CD4-positive, alpha-beta T cell treated with Interleukin-4 for 1 hour (primary cell): Measurements from ENCODE around the gene PHF21A.
A peak's percentile ranks its signal among the peaks of the same experiment; 100 is the strongest.

Source experiments
- DNase-seq, 2 donors: peaks; one replicate each; pipeline ENCODE4 v3.0.0-alpha.2; 2020 to 2022

The PHF21A gene

DNA sequence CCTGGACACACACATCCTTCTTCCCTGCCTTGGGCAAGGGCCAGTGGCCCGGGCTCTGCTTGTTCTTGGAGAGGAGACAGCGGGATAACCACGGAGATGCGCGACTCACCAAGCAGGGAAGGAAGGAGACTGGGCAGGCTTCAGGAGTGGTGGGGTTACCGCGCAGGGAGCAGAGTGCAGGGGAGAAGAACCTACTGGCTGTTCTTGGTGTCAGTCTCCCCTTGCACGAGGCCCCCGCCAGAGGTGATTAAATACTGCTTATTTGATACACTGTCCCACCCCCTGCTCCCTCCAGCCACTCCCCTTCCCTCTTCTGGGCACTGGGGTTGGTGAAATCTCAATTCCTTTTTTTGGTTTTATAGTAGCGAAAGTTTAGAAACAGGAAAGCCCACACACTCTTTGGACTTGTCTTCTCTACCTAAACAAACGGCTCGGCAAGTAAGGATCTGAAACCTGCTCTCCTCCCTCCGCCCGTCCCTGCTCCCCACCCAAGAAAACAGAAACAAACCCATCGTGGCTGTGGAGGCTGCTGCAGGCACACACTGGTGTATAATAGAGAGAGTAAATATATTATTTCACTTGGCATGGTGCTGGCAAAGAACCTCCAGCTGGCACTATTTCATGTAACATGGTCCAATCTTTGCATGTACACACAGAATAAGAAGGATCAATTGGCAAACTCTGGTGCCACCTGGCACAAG is 188.0 kb downstream of the PHF21A start:
- peak; percentile 11 to 68 for DNase-seq

DNA sequence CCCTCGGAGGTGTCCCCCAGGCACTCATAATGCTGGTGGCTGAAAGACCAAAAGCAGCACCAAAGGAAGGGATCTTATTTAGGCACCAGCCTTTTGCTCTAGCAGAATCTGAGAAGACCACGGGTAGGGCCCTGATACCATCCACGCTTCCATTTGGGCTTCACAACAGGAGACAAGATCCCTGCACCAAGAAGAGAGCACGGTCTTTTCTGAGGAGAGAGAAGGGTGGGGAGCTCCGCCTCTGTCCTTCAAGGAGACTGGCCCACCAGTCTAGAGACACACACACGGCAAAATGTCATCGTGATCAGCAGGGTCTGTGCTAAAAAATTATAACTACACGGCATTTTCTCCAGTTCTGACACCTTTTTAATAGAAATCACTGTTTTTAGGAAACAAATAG is 189.0 kb downstream of the PHF21A start:
- no peak for DNase-seq

DNA sequence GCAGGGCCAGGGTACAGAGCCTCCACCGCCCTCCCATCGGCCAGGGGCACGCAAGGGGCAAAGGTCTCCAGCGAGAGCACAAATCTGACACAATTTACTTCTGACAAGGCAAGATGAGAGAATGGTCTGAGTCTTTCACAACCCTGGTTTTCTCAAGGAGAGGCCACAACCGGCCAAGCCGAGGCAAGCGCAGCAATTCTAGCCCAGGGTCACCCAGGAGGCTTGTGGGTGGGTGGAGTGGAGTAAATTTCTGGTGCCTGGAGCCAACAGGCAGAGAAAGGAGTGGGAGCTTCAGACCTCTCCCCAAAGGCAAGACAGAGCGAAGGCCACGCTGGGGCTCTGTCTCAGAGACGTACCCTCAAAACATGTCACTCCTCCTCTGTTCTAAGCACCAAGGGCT is 189.5 kb downstream of the PHF21A start:
- no peak for DNase-seq

DNA sequence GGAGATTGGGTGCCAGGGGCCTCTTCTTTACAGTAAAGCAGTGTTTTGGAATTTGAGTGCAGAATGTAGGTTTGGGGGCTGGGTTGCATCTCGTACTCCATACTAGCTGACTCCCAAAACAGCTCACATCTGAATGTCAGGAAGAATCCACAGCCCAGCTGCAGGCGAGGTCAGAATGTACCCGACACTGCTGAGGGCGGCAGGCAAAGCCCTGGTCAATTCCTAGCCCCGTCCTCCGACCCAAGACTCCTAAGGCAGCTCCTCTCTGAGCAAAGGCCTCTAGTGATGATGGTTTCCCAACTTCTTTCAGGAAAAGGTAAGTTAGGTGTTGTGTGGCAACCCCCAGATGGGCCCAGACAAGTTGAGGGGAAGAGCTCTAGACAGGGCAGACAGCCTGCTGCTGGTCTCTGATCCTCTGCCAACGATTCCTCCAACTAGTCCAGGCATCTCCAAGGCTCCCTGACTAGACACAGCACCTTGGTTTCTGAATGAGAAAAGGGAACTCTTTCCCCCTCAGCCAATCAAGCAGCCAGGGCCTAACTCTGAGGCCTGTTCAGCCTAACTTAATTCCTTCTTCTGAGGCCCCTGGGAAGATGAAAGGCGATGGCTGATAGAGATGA is 190.2 kb downstream of the PHF21A start:
- DNase-seq, result no peak

DNA sequence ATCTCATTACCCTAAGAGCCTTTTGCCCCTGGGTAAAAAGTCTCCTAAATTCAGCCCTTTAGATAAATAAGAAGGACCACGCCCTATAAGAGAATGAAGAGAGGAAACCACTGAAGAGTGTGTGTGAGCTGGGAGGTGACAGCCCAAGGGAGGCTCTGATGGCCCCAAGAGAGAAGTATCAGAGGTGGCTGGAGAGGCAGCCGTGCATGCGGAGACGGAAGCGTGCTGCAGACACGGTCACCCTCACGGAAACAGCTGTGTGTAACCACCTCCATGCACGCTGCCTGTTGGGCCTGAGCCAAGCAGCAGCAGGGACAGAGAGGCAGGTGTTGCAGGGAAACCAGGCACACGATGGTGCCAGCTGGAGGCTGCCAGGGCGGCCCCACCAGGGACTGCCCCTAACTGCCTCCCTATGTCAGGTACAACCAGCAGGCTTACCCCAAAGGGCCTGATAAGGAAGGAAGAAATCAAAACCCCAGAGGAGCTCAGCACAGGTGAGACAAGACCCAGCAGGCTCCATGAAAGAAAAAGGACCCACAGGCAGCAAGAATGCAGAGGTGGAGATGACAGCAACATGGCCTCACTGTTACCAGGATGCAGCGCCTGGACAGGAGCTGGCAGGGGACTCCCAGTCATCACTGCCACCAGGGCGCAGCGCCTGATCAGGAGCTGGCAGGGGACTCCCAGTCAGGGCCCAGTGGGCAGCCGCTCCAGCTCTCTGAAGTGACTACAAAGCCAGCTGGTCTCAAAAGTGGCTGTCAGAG is 191.0 kb downstream of the PHF21A start:
- DNase-seq, result peak; percentile 59 to 86

DNA sequence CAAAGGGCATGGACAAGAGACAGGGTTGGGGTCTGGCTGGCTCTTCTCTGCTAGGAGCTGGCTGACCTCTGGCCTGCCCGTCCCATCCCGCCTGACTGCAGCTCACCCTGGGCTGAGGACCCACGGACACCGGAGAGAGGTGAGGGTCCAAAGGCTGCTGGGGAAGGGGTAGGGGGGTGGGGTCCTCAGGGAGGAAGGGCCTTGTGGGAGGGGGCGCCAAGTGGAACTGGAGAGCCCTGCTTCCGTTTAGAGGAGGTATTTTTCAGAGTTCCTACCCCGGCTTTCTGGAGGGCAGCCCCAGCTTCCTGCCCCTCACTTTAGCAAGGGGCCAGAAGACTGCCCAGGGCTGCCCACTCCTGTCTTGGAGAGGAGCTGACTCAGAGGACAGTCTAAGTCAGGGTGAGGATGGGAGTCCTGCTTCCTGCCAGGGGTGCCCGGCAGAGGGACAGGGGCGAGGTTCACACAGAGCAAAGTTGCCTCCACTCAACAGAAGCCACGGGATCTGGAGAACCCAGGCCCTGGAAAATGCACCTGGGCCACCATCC is 191.7 kb downstream of the PHF21A start:
- DNase-seq, result no peak

DNA sequence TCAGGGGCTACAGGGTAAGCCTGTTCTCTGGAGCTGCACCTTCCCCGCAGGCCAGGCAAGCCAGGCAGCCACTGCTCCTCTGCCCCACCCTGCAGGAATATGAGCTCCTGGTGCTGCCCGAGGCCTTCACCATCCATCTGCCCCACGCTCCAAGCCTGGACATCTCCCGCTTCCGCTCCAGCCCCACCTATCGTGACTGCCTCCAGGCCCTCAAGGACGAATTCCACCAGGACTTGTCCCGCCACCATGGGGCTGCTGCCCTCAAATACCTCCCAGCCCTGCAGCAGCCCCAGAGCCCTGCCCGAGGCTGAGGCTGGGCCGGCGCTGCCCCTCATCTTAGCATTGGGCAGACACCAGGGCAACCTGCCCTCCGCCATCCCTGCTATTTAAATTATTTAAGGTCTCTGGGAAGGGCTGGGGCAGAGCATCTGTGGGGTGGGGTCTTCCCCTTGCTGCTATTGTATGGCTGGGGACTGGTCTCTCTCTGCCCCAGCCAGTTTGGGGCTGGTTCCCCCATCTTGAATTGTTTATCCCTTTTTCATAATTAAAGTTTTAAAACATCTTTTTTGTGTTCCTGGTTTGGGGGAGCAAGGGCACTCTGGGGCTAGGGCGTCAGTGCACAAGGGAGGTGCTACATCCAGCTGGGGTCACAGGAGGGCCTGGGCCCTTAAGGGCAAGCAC is 192.6 kb downstream of the PHF21A start:
- no peak for DNase-seq

DNA sequence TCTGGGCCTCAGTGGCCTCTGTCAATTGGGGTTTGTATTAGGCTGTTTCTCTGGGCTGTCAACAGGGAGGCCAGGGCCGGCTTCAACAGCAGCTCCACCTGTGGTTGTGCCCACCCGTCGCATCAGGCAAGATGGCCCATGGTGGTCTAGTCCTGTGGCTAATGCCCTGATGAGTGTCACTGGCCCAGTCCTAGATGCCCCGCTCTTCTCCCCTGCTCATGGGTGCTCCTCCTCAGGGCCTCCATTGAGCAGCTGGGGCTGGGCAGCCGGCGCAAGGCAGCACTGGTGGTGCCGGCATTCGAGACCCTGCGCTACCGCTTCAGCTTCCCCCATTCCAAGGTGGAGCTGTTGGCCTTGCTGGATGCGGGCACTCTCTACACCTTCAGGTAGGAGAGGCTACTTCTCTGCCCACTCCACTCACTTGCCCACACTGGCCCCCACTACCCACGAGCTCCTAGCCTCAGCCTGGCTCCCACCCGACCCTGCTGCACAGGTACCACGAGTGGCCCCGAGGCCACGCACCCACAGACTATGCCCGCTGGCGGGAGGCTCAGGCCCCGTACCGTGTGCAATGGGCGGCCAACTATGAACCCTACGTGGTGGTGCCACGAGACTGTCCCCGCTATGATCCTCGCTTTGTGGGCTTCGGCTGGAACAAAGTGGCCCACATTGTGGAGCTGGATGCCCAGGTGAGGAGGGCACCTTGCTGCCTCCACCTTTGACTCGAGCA is 193.4 kb downstream of the PHF21A start:
- DNase-seq, result no peak

DNA sequence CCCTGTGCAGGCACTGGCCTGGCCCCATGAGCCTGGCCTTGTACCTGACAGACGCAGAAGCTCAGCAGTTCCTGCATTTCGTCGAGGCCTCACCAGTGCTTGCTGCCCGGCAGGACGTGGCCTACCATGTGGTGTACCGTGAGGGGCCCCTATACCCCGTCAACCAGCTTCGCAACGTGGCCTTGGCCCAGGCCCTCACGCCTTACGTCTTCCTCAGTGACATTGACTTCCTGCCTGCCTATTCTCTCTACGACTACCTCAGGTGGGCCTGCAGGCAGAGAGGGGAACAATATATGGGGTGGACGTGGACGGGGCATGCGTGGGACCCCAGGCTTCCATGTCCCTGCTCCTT is 193.9 kb downstream of the PHF21A start:
- no peak for DNase-seq

DNA sequence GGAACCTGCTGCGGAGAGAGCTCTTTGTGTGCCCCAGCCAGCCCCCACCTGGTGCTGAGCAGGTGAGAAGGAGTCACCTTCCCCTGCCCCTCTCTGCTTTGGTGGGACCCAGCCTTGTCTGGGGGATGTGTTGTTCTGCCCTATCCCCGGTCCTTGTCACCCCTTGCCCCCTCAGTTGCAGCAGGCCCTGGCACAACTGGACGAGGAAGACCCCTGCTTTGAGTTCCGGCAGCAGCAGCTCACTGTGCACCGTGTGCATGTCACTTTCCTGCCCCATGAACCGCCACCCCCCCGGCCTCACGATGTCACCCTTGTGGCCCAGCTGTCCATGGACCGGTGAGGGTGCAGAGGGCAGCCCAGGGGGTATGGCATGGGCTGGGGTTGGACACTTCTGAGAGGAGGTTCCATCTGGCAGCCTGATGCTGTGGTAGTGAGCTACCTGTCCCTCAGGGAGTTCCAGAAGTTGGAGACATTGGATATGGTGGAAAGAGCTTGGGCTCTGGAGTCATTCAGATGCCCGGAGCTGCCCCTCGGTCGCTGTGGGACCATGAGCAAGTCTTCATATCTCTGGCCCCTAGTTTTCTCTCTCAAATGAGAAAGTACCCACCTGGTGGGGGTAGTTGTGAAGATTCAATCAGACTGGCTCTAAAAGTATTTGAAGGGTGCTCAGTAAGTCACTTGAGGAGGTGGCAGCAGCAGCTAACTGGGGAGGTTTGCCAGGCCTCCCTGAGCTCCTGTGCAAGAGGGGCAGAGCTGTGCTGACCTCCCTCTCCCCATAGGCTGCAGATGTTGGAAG is 194.5 kb downstream of the PHF21A start:
- DNase-seq, result no peak

DNA sequence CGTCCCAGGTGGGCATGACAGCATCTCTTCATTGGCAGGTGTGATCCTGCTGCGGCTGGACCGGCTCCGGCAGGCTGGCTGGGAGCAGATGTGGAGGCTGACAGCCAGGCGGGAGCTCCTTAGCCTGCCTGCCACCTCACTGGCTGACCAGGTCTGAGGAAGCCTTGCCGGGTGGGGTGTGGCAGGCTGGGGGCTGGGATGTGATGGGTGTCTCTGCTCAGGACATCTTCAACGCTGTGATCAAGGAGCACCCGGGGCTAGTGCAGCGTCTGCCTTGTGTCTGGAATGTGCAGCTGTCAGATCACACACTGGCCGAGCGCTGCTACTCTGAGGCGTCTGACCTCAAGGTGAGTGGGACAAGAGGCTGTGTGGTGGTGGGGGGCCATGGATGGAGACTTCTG is 195.3 kb downstream of the PHF21A start:
- no peak for DNase-seq

DNA sequence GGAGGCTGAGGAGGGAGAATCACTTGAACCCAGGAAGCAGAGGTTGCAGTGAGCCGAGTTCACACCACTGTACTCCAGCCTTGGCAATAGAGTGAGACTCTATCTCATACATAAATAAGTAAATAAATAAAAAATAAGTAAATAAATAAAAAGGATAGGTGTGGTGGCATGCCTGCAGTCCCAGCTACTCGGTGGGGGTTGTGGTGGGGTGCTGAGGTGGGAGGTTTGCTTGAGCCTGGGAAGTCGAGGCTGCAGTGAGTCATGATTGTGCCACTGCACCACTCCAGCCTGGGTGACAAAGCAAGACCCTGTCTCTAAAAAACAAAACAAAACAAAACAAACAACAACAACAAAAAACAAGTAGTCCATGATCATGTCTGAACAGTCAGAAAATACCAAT is 195.7 kb downstream of the PHF21A start:
- no peak for DNase-seq

DNA sequence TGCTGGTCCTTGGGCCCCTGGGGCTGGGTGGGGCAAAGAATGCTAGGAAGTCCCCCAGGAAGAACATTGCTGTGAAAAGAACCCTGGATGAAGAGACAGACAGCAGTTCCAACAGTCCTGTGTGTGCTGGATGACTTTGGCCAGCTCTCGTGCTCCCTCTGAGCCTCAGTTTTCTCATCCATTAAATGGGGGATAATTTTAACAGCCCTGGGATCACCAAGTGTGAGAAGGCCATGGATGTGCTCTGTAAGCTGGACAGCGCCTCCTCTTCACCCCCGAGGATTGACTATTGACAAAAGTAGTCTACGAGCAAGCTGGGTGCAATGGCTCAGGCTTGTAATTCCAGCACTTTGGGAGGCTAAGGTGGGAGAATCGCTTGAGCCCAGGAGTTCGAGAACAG is 196.3 kb downstream of the PHF21A start:
- DNase-seq, result no peak

DNA sequence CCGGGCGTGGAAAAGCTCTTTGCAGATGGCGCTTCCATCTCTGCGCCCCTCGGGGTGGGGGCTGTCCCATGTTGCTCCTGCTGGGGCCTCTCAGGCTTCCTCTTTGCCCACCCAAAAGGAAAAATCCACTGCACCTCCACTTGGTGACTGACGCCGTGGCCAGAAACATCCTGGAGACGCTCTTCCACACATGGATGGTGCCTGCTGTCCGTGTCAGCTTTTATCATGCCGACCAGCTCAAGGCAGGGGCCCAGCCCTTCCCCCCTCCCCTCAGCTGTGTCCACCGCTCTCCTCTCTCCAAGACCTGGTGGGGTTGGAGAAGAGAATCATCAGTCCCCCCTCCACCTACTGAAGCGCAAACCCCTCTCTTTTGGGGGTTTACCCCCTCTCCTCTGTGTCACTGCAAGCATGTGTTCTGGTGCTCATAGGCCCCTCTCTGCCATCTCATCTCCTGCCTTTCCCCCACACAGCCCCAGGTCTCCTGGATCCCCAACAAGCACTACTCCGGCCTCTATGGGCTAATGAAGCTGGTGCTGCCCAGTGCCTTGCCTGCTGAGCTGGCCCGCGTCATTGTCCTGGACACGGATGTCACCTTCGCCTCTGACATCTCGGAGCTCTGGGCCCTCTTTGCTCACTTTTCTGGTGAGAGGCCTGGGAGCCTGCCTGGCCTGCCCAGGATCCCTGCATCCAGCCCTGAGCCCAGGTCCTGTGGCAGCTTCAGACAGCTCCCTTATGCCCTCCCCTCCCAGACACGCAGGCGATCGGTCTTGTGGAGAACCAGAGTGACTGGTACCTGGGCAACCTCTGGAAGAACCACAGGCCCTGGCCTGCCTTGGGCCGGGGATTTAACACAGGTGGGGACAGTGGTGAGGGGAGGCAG is 197.0 kb downstream of the PHF21A start:
- DNase-seq, result no peak

DNA sequence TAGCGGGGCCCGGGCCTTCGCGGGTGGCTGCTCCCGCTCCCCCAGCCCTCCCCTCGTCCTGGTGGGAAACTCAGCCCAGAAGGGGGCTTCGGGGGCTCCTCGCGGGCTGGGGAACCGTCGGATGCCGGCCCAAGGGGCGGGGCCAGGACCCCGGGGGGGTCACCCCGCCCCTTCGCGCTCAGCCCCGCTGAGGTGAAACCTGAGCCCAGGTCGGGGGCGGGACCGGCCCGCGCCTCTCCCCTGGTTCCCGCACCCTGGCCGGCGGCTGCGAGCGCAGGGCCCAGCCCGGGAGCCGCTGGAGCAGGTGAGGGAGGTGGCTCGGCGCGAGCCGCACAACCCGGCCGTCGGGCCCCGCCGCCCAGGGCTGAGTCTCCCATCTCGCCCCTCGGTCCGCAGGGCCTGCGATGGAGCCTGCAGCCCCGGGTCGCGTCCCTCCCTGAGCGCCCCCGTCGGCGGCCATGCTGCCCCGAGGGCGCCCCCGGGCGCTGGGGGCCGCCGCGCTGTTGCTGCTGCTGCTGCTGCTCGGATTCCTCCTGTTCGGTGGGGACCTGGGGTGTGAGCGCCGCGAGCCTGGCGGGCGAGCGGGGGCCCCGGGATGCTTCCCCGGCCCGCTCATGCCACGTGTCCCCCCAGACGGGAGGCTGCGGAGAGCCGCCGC is 198.7 kb downstream of the PHF21A start, which contains the start of gene LARGE2:
Gene LARGE2 (plus strand): TSS at position 232 of the 658 bp plus-strand sequence. CDS start 227 bp downstream, at position 459.
- DNase-seq, result peak in 1 of 2 donors; percentile 28

DNA sequence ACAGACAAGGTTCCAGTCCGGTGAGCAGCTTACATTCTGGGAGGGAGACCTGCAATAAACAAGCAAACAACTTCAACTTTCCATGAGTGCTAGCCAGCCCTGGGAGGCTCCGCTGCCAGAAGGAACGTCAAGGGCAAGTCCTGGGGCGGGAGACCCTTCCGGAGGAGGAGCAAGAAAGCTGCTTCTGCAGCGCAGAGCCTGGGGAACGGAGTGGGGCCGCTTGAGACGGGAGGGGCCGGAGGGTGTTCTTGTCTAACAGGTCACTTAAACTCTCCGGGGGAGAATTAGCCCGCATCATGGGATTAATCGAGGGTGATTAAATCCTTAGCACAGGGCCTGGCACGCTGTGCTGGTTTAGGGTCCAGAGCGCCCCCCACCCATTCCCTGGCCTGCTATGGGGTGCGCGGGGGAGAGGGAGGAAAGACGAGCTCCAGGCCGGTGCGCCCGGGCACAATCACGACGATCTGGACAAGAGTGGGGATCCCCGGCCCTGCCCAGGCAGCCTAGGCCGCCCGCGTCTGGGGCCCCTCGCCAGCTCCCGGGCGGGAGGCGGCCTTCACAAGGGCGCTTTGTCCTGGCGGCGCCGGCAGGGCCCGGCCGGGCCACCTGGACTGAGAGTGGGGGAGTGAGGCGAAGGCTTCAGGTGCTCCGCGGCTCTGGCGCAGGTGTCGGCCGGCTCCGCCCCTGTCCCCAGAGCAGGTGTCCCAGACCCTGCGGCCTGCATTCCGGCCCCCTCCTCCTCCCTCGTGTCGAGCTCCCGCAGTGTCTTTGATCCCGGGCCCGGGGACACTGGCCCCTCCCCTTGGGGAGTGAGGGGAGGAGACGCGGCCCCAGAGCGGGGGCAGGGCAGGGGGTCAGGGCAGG is 199.5 kb downstream of the PHF21A start:
- DNase-seq, result no peak

DNA sequence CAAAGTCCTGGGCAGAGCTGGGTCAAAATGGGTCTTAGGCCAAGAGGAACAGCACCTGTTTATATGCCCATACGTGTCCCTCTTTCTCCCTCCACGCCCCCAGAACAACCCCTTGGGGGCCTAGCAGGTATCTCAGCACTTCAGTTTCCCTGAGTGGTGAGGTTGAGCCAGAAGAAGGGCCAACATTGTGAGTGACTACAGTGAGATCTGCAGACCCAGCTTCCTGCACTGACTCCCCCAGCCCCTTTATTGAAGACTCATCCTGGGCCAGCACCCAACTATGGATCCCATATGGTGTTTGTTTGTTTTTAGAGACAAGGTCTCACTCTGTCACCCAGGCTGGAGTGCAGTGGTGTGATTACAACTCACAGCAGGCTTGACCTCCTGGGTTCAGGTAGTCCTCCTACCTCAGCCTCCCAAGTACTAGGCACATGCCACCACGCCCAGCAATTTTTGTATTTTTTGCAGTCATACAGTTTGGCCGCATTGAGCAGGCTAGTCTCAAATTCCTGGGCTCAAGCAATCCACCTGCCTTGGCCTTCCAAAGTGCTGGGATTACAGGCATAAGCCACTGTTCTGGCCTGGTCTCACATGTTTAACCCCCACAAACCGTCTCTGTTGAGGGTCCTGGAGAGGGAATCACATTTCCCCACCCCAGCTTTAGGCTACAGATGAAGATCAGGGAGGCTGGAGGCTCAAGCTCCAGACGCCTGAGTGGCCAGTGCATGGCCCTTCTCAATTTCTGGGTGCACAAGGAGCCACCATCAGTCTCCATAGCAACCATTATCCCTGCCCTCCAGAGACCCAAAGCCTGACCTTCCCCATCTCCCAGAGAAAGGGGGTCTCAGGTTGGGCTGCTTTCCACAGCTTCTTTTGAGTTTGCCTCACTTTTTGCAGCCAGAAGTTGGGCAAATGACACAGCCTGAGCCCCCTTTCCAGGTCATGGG is 200.4 kb downstream of the PHF21A start:
- DNase-seq, result no peak
